Measurements from ENCODE around the gene NME7. TPM values are rescaled to one million over a fixed set of nuclear protein-coding genes. Genes with fewer than 3 reads are reported as not detected.

NME7 gene
- total RNA-seq, 1 donor from 2014 or later: 60.6 TPM

- TF ChIP-seq EZH2 (IDR thresholded peaks at IDR 0.05) (no peak), EZH2phosphoT487 (IDR thresholded peaks at IDR 0.05) (no peak), CTCF (IDR thresholded peaks at IDR 0.05) (no peak)
- H3F3A ChIP-seq (ENCODE audit: low read depth): no peaks in the 10 kb centered on the region
- DNase-seq (ENCODE audit: low spot score): no peak
- H3K36me3 Mint-ChIP-seq: peaks cover 2% of the 10 kb centered on the region
- H3K79me2 ChIP-seq (ENCODE audit: low read depth): no peaks in the 10 kb centered on the region
- H3K4me1 Mint-ChIP-seq: peaks cover 9% of the 10 kb centered on the region
- no peaks in the 10 kb centered on the region for H3K9me3 ChIP-seq (ENCODE audit: low read depth)
- H3K36me3 ChIP-seq: no peaks in the 10 kb centered on the region
- no peaks in the 10 kb centered on the region for H4K20me1 ChIP-seq (ENCODE audit: low read depth)
- no peak overlapping the region for H3K9ac ChIP-seq
- no peak overlapping the region for H3K4me2 ChIP-seq
- H3K27ac Mint-ChIP-seq: no peak overlapping the region
- no peak overlapping the region for H3K4me3 Mint-ChIP-seq
- no peak overlapping the region for H3K4me3 ChIP-seq
- H3K27me3 Mint-ChIP-seq (ENCODE audit: insufficient read depth, low read depth): no peaks in the 10 kb centered on the region
- no peak overlapping the region for H3K27ac ChIP-seq
- H3K9me3 Mint-ChIP-seq: no peaks in the 10 kb centered on the region
- H3K4me1 ChIP-seq: no peaks in the 10 kb centered on the region
- H3K27me3 ChIP-seq: no peaks in the 10 kb centered on the region
- H2AFZ ChIP-seq (replicated peaks): no peak overlapping the region
These were observed 55.3 kb downstream of the NME7 start for GRCh38 chr1:169312084-169312954.

GRCh38 chr1:169309178-169310166 lies 58.1 kb downstream of the NME7 start:
- no peak overlapping the region for H3K4me3 ChIP-seq
- no peaks in the 10 kb centered on the region for H3K4me1 ChIP-seq
- no peak overlapping the region for H3K4me3 Mint-ChIP-seq
- H3K36me3 Mint-ChIP-seq: peaks cover 11% of the 10 kb centered on the region
- no peaks in the 10 kb centered on the region for H3F3A ChIP-seq (ENCODE audit: low read depth)
- no peak for DNase-seq (ENCODE audit: low spot score)
- H3K4me2 ChIP-seq: no peak overlapping the region
- H3K27me3 ChIP-seq: no peaks in the 10 kb centered on the region
- TF ChIP-seq EZH2phosphoT487 (IDR thresholded peaks at IDR 0.05) (no peak), EZH2 (IDR thresholded peaks at IDR 0.05) (no peak)
- no peaks in the 10 kb centered on the region for H3K9me3 Mint-ChIP-seq
- no peak overlapping the region for H3K27ac Mint-ChIP-seq
- H3K27ac ChIP-seq: no peak overlapping the region
- H3K9me3 ChIP-seq (ENCODE audit: low read depth): no peaks in the 10 kb centered on the region
- no peaks in the 10 kb centered on the region for H4K20me1 ChIP-seq (ENCODE audit: low read depth)
- H2AFZ ChIP-seq (replicated peaks): no peak overlapping the region
- H3K79me2 ChIP-seq (ENCODE audit: low read depth): no peaks in the 10 kb centered on the region
- H3K36me3 ChIP-seq: no peaks in the 10 kb centered on the region
- H3K27me3 Mint-ChIP-seq (ENCODE audit: insufficient read depth, low read depth): no peaks in the 10 kb centered on the region
- no peak overlapping the region for H3K9ac ChIP-seq
- peaks cover 9% of the 10 kb centered on the region for H3K4me1 Mint-ChIP-seq

GRCh38 chr1:169308313-169309039 lies 59.1 kb downstream of the NME7 start:
- no peak overlapping the region for H3K27ac Mint-ChIP-seq
- no peak for TF ChIP-seq CTCF (IDR thresholded peaks at IDR 0.05)
- no peak for TF ChIP-seq EZH2 (IDR thresholded peaks at IDR 0.05)

More at GRCh38 chr1:169308313-169309039, 59.1 kb downstream of the NME7 start:
- no peaks in the 10 kb centered on the region for H3K36me3 ChIP-seq
- no peak overlapping the region for H3K9ac ChIP-seq
- Mint-ChIP-seq H3K4me1 (peaks cover 9% of the 10 kb centered on the region), H3K9me3 (no peaks in the 10 kb centered on the region), H3K4me3 (no peak overlapping the region), H3K36me3 (peaks cover 11% of the 10 kb centered on the region), H3K27me3 (ENCODE audit: insufficient read depth, low read depth) (no peaks in the 10 kb centered on the region)
- H3K4me3 ChIP-seq: no peak overlapping the region
- H3K27ac ChIP-seq: no peak overlapping the region
- no peak overlapping the region for H3K4me2 ChIP-seq
- no peak for DNase-seq (ENCODE audit: low spot score)
- H3K27me3 ChIP-seq: no peaks in the 10 kb centered on the region
- H2AFZ ChIP-seq (replicated peaks): no peak overlapping the region
- H3K9me3 ChIP-seq (ENCODE audit: low read depth): no peaks in the 10 kb centered on the region
- H3K79me2 ChIP-seq (ENCODE audit: low read depth): no peaks in the 10 kb centered on the region
- no peaks in the 10 kb centered on the region for H3K4me1 ChIP-seq
- no peaks in the 10 kb centered on the region for H4K20me1 ChIP-seq (ENCODE audit: low read depth)
- H3F3A ChIP-seq (ENCODE audit: low read depth): no peaks in the 10 kb centered on the region
